B cell (primary cell): Measurements from ENCODE around the gene PLCB1. TPM values are rescaled to one million over a fixed set of nuclear protein-coding genes. Genes with fewer than 3 reads are reported as not detected.

Experiments
- ATAC-seq: fragments of 200-7000 bp; cut with Tn5 transposase; one replicate; pipeline ENCODE4 v1.10.0; 2021; ENCODE audit warnings: low read depth, mild to moderate bottlenecking, moderate number of reproducible peaks, moderate library complexity
- CTCF ChIA-PET: fragments of 350-600 bp; sonication (Branson Sonifier 250); formaldehyde crosslinking; loops from one replicate; lab custom pipeline; 2021; ENCODE audit warnings: antibody characterized with exemption, inconsistent platforms; lab: Charles Lee
- POLR2A ChIA-PET: fragments of 350-600 bp; sonication (Branson Sonifier 250); formaldehyde crosslinking; loops from one replicate; lab custom pipeline; 2021; ENCODE audit warnings: antibody characterized with exemption; lab: Charles Lee
- DNase-seq: peaks from one replicate; pipeline ENCODE4 v3.0.0; 2013
- H2AFZ ChIP-seq: 2 replicates; pipeline ENCODE4 v1.6.1; 2012; ENCODE audit warnings: mild to moderate bottlenecking, low read depth, low read length; ENCODE audit not compliant: insufficient read depth, poor library complexity, severe bottlenecking
- H3K27ac ChIP-seq, 2 donors: 1 replicate in 1 of 2; 2 replicates in 1 of 2; pipeline ENCODE4 v1.5.1; 2012 to 2013; ENCODE audit warnings: low read length in 2 of 2, mild to moderate bottlenecking in 2 of 2, moderate library complexity in 1 of 2
- H3K27me3 ChIP-seq, 4 experiments: fragments of 200-600 bp in 1 of 4; sonication (generic) in 1 of 4; replicated peaks in 1 of 4; 1 replicate in 2 of 4; 2 replicates in 2 of 4; pipeline versions ENCODE4 v1.6.1 to v1.7.0; 2013 to 2016; ENCODE audit warnings: low read length in 3 of 4, mild to moderate bottlenecking in 2 of 4, mixed read lengths in 1 of 4, moderate library complexity in 1 of 4; ENCODE audit not compliant: insufficient read depth in 4 of 4, control insufficient read depth in 3 of 4; ENCODE audit errors: control extremely low read depth in 1 of 4
- H3K36me3 ChIP-seq, 2 experiments: replicated peaks in 1 of 2; 1 replicate in 1 of 2; 2 replicates in 1 of 2; pipeline versions ENCODE4 v1.6.1 to v1.7.1; 2013; ENCODE audit warnings: low read length in 1 of 2; ENCODE audit not compliant: insufficient read depth in 2 of 2, control insufficient read depth in 1 of 2; ENCODE audit errors: control extremely low read depth in 1 of 2, extremely low read depth in 1 of 2
- H3K4me1 ChIP-seq, 2 donors: fragments of 200-600 bp in 1 of 2; sonication (generic) in 1 of 2; 1 replicate in 1 of 2; 2 replicates in 1 of 2; pipeline versions ENCODE4 v1.5.1 to v1.6.1; 2013 to 2017; ENCODE audit warnings: low read length in 2 of 2; ENCODE audit not compliant: control insufficient read depth in 2 of 2, insufficient read depth in 2 of 2
- H3K4me2 ChIP-seq: replicated peaks from 2 replicates; pipeline ENCODE3; 2012; ENCODE audit warnings: mild to moderate bottlenecking, low read depth, low read length; ENCODE audit not compliant: poor library complexity, severe bottlenecking
- H3K4me3 ChIP-seq, 5 experiments: fragments of 200-600 bp in 1 of 5; sonication (generic) in 1 of 5; 1 replicate in 3 of 5; 2 replicates in 2 of 5; pipeline versions ENCODE4 v1.5.1 to v1.7.0; 2011 to 2016; ENCODE audit warnings: low read length in 4 of 5, mild to moderate bottlenecking in 4 of 5, low read depth in 2 of 5, control low read depth in 1 of 5, moderate library complexity in 1 of 5; ENCODE audit not compliant: insufficient read depth in 1 of 5; ENCODE audit errors: control extremely low read depth in 1 of 5, extremely low read depth in 1 of 5
- H3K79me2 ChIP-seq: fragments of 200-600 bp; sonication (generic); one replicate; pipeline ENCODE4 v1.6.0; 2016; ENCODE audit warnings: low read length; ENCODE audit not compliant: control insufficient read depth, insufficient read depth
- H3K9ac ChIP-seq: fragments of 200-600 bp; sonication (generic); 2 replicates; pipeline ENCODE4 v1.6.1; 2017; ENCODE audit warnings: mild to moderate bottlenecking, low read length, moderate library complexity
- H3K9me3 ChIP-seq, 3 donors: one replicate each; pipeline versions ENCODE4 v1.6.1 to v1.7.1; 2013; ENCODE audit warnings: low read length in 2 of 3; ENCODE audit not compliant: control insufficient read depth in 2 of 3, insufficient read depth in 1 of 3; ENCODE audit errors: control extremely low read depth in 1 of 3
- H4K20me1 ChIP-seq: 2 replicates; pipeline ENCODE4 v1.6.0; 2012; ENCODE audit warnings: mild to moderate bottlenecking, low read length; ENCODE audit not compliant: insufficient read depth, control insufficient read depth, poor library complexity, severe bottlenecking
- H3K27ac Mint-ChIP-seq: one replicate; pipeline ENCODE4 v1.8.0; 2021; ENCODE audit warnings: mixed read lengths
- H3K27me3 Mint-ChIP-seq: one replicate; pipeline ENCODE4 v1.8.0; 2021; ENCODE audit warnings: mixed read lengths
- H3K4me1 Mint-ChIP-seq: one replicate; pipeline ENCODE4 v1.8.0; 2021; ENCODE audit warnings: mixed read lengths
- H3K4me3 Mint-ChIP-seq: one replicate; pipeline ENCODE4 v1.8.0; 2021; ENCODE audit warnings: mixed read lengths
- H3K9me3 Mint-ChIP-seq: one replicate; pipeline ENCODE4 v1.8.0; 2022; ENCODE audit warnings: mixed read lengths; ENCODE audit not compliant: insufficient read depth
- EZH2 ChIP-seq: IDR thresholded peaks from 2 replicates; pipeline ENCODE4 v1.6.1; 2012; ENCODE audit warnings: borderline replicate concordance, low read depth, mild to moderate bottlenecking, moderate library complexity, low read length; ENCODE audit not compliant: insufficient read depth, poor library complexity, severe bottlenecking
- WGBS: methylation state at CpG from one replicate; pipeline ENCODE4 v1.1.5; 2013; ENCODE audit warnings: missing lambda C conversion rate; ENCODE audit not compliant: insufficient coverage; 5-methylcytosine and 5-hydroxymethylcytosine counted together
- intact Hi-C: fragments of 100-400 bp; cut with micrococcal nuclease; formaldehyde crosslinking; loops from one replicate; pipeline ENCODE4 v1.10.0; 2022
- polyA plus RNA-seq: library from polyadenylated mRNA; depleted of rRNA; stranded (reverse); fragments of >200 nt; gene quantifications from 2 replicates; pipeline ENCODE4 v1.2.3, GENCODE V29; 2012
- total RNA-seq, 2 donors: library from RNA; stranded (reverse); fragments of 120-200 nt in 1 of 2; gene quantifications; 1 replicate in 1 of 2; 2 replicates in 1 of 2; pipeline versions ENCODE4 v1.2.3 to v1.2.4, GENCODE V29; 2013 to 2022
- TF ChIP-seq, protein P1 (sequence below): fragments of 200-600 bp; IDR thresholded peaks from one replicate; pipeline ENCODE4 v1.8.0; 2022; ENCODE audit warnings: antibody characterized with exemption, mild to moderate bottlenecking

Gene PLCB1
- total and polyA plus RNA-seq, 2 donors (not counting 1 experiment from before 2014, with no cell fraction given): 0.18 to 0.47 TPM

GRCh38 chr20:8645326-8645725, 513.3 kb downstream of the PLCB1 start:
- Mint-ChIP-seq H3K9me3 (no peaks in the 10 kb centered on the region), H3K4me1 (no peaks in the 10 kb centered on the region), H3K27ac (no peak overlapping the region), H3K4me3 (no peak overlapping the region), H3K27me3 (no peaks in the 10 kb centered on the region)
- no peak overlapping the region for H3K4me3 ChIP-seq
- no peak overlapping the region for H2AFZ ChIP-seq
- ATAC-seq (no peak), DNase-seq (no peak)
- intact Hi-C loops: no loop called here
- no peaks in the 10 kb centered on the region for H3K9me3 ChIP-seq
- no peak for TF ChIP-seq EZH2
- TF ChIP-seq, protein P1, sequence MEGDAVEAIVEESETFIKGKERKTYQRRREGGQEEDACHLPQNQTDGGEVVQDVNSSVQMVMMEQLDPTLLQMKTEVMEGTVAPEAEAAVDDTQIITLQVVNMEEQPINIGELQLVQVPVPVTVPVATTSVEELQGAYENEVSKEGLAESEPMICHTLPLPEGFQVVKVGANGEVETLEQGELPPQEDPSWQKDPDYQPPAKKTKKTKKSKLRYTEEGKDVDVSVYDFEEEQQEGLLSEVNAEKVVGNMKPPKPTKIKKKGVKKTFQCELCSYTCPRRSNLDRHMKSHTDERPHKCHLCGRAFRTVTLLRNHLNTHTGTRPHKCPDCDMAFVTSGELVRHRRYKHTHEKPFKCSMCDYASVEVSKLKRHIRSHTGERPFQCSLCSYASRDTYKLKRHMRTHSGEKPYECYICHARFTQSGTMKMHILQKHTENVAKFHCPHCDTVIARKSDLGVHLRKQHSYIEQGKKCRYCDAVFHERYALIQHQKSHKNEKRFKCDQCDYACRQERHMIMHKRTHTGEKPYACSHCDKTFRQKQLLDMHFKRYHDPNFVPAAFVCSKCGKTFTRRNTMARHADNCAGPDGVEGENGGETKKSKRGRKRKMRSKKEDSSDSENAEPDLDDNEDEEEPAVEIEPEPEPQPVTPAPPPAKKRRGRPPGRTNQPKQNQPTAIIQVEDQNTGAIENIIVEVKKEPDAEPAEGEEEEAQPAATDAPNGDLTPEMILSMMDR: no peak
- no peak overlapping the region for H3K4me2 ChIP-seq
- ChIA-PET POLR2A (no interaction called here), CTCF (no interaction called here)
- no peak overlapping the region for H3K9ac ChIP-seq
- no peak overlapping the region for H3K27ac ChIP-seq
- H3K79me2 ChIP-seq: no peaks in the 10 kb centered on the region
- no peaks in the 10 kb centered on the region for H3K27me3 ChIP-seq
- whole genome bisulfite sequencing: no CpG with 5 or more reads among the region's 1 CpG
- H3K36me3 ChIP-seq: no peaks in the 10 kb centered on the region
- no peaks in the 10 kb centered on the region for H3K4me1 ChIP-seq
- H4K20me1 ChIP-seq: no peaks in the 10 kb centered on the region

DNA sequence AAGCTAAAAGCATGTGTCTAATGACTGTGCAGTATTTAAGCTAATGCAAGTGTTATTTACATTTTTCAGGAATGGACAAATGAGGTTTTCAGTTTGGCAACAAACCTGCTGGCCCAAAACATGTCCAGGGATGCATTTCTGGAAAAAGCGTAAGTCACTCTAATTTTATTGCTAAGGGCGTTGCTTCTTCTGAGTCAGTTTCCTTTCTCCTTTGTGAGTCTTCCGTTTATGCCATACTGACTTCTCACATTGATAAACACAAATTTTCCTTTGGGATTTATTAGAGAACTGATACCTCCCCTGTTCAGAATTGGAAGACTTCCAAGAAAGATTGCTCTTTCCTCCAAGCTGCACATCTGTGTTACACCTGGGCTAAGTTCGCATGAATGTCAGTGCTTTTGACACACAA, 514.0 kb downstream of the PLCB1 start:
- no peaks in the 10 kb centered on the region for H3K9me3 ChIP-seq
- no peaks in the 10 kb centered on the region for H3K36me3 ChIP-seq
- CTCF ChIA-PET: no interaction called here
- H3K4me3 Mint-ChIP-seq: no peak overlapping the region
- TF ChIP-seq, protein P1: no peak
- no peak for TF ChIP-seq EZH2
- DNase-seq (no peak), ATAC-seq (no peak)
- no peak overlapping the region for H3K9ac ChIP-seq
- no peak overlapping the region for H3K4me3 ChIP-seq
- no peak overlapping the region for H3K4me2 ChIP-seq
- H3K4me1 ChIP-seq: no peaks in the 10 kb centered on the region
- no peaks in the 10 kb centered on the region for H3K27me3 ChIP-seq
- no peaks in the 10 kb centered on the region for H4K20me1 ChIP-seq
- POLR2A ChIA-PET: no interaction called here
- 90% methylated on average over 2 of the region's 4 CpGs for WGBS
- H3K27ac ChIP-seq: no peak overlapping the region
- H3K27ac Mint-ChIP-seq: no peak overlapping the region
- H3K4me1 Mint-ChIP-seq: no peaks in the 10 kb centered on the region
- intact Hi-C loops: no loop called here
- H2AFZ ChIP-seq: no peak overlapping the region
- no peaks in the 10 kb centered on the region for H3K79me2 ChIP-seq
- H3K9me3 Mint-ChIP-seq: no peaks in the 10 kb centered on the region
- H3K27me3 Mint-ChIP-seq: no peaks in the 10 kb centered on the region
